IPS-NIHi7 (cell line): ENCODE results near the gene EHD3.

Experiments used
- DNase-seq: peaks from one replicate; pipeline ENCODE4 v3.0.0; 2012; ENCODE audit warnings: mixed read lengths; ENCODE audit errors: extremely low spot score

The EHD3 gene

DNA sequence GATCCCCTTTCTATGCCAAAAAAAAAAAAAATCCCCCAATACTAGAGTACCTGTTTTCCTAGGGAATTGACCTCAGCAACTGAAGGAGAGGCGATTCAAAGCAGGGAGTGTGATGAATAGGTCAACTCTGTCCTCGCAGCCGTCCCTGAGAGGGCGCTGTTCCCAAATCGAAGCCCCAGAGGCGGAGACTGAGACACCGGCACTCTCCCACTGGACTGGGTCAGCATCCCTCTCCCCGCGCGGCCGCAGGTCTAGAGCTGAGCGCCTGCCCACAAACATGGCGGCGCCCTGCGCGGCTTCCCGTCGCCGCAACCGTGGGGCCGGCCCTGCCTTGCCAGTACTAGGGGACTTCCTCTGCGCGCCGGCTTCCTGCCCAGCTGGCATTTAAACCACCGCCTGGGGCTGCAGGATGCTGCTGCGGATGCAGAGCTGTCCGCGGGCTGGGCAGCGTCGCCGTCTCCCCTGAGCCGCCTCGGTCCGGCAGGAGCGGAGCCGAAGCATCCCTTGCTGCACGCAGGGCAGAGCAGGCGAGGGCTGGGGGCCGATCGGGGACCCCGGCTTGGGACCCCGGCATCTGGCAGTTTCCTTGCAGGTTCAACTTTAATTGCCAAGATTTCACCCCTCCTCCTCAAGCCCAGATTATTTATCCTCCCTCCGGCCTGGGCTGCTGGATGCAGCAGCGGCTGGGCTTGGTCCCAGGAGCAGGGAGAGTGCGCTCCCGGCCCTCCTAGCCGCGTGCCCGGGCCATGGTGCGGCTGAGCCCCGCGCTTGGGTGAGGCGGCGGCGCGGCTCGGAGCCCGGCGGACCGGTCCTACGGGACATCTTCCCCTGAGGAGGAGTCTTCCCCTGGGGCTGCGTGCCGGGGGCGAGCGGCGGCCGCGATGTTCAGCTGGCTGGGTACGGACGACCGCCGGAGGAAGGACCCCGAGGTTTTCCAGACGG lies at the start of gene EHD3:
Gene EHD3 (plus strand): TSS at position 412 of the 942 bp plus-strand sequence. CDS start 470 bp downstream, at position 882.
- peak; percentile 96 for DNase-seq

GRCh38 chr2:31187166-31187565 lies 46.8 kb upstream of the EHD3 start:
- no peak for DNase-seq

DNA sequence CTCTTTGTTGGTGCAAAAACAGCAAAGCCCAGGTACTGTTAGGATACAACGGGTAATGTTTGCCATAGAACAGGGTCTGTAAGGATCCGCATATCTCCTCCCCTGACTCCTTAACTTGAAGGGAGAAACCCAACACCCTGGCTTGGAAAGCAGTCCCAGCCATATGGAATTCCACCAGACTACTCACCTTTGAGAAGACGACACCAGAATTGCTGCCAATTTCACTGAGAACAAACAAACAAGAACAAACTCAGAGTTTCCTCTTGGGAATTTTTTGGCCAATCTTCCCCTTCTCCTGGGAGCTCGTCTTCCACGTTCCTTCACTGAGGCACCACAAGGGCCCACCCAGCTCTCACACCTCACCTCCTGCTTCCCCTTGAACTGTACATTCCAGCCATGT lies 45.8 kb upstream of the EHD3 start:
- no peak for DNase-seq

DNA sequence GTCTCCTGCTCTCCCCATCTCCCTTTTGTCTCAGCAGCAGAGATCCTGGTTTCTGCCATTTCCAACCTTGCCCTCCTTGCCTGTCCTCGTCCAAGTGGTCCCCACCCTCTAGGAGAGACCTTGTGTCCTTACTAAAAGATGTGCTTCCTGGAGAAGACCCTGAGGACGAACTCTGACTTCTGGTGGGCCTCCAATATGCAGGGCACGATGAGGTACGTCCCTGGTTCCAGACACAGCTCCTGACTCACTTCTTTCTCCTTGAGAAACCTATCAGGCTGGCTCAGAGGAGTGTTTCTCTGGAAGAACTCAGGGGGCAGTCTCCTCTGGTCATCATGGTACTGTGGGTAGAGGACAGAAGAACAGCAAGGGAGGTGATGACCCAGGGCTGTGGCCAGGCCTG lies 44.8 kb upstream of the EHD3 start:
- DNase-seq, result no peak

DNA sequence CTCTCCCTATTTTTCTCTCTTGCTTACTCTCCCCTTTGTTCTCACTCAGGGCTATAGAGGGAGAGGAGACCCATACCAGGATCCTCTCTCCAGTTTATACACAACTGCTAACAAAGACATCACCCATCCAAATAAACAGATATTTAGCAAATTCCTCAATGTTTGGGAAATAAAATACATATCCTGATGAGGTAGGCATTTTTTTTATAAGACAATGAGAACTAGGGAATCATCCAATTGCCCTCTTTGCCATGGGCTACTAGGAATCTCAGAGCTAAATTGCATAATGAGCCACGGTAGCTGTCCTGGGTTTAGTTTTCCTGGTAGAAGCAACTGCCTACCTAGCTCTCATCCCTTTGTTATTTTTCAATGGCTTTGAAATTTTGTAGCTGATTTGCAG lies 43.8 kb upstream of the EHD3 start:
- DNase-seq, result no peak

- DNase-seq, result no peak
Observed at GRCh38 chr2:31191931-31192330, 42.0 kb upstream of the EHD3 start.

DNA sequence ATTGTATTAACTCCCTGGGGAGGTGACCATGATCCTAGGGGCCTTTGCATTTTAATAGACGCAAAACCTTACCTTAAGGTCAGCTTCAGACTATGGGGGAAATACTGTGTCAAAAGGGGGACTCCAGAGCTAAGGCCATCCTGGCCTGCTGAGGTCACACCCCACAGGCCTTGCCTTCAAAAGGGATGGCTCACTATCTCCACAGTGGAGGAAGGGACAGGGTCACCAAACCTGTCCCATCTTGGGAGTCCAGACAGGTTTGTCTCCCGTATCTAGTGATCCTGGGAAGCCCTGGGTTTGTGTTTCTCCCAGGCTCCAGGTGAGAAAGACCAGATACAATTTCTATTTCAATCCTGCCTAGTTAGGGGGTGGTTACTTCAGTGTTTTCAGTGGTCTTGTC lies 41.6 kb upstream of the EHD3 start:
- DNase-seq, result no peak

DNA sequence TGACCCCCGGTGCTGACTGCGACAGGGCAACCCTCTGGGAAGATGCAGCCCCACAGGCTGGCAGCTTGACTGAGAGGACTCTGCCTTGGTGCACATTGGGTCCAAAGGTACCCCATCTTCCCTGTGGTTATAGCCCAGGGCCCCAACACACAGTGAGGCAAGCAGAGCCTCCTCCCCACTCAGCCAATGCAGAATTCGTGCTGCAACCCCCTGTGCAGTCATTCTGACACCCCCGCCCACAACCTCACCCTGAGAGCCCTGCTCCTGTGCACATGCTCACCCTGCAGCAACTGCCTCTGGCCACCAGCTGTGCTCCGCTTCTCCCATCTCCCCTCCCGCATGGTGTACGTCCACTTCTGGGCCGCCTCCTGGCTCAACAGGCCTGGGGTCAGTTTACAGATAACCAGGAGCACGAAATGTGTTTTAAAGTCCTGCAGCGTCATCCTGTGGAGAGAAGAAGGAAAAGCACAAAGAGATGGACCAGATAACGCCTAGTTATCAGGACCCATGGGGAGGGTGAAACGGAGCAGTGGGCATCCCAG lies 41.0 kb upstream of the EHD3 start:
- peak; percentile 46 for DNase-seq

DNA sequence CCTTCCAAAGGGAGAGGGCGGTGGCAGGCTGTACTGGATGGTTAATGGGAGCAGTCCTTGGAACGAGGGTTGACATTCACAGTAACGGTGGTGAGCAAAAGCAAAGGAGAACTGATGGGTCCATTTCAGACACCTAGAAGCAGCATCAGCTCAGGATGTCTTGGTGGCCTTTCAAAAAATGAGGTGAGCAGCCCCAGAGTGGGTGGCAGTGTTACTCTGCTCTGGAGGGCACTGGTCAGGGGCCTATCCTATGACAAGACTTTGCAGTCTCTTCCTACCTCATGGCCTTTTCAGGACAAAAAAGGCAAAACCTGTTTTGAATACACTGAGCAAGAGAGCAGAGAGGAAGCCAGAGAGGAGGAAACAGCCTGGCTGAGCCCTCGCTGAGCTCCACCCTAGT lies 40.1 kb upstream of the EHD3 start:
- no peak for DNase-seq

- DNase-seq, result no peak
Observed at GRCh38 chr2:31196622-31197021, 37.3 kb upstream of the EHD3 start.

DNA sequence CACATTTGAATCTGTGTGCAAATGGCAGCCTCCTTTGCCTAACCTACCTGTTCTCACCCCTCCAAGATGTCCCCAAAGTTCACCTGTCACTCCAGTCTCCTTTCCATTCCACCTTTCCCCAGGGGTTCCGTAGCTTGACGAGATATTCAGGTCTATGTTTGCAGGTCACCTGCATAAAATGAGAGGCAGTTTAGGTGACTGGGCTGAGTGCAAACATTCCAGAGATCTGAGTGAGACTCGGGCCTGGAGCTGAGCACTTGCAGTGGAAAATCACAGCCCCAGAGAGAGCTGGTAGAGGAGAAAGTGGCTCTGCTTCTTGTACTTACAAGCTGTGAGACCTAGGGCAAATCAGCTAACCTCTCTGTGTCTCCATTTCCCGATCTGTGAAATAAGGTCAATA lies 36.8 kb upstream of the EHD3 start:
- DNase-seq, result no peak

DNA sequence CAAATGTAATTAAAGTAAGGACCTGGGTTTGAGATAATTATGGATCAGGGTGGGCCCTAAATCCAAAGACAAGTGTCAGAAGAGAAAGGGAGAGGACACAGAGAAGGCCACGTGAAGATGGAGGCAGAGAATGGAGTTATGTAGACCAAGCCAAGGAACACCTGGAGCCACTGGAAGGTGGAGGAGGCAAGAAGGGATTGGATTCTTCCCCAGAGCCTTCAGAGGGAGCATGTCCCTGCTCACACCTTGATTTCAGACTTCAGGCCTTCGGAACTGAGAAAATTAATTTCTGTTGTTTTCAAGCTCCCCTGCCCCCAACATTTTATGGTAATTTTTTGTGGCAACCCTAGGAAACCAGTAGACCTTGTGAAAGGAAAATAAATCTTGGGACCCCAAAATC lies 36.3 kb upstream of the EHD3 start:
- no peak for DNase-seq

DNA sequence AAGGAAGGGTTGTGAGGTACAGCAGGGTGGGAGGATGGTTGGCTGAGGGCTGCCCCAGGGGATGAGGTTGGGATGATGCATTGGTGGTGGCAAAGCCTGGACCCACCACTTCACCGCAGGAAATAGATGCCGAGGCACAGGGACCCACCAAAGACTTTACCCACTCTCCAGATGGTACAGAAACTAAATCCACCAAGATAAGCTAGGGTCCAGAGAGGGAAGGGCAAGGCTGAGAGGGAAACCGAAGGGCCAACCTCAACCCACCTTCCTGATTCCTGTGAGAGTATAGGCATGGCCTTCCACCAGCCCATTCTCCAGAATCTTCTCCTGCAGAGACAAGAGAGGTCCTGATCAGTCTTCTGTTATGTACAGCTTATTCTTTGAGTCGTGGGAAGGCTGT lies 34.7 kb upstream of the EHD3 start:
- no peak for DNase-seq

- no peak for DNase-seq
Observed at GRCh38 chr2:31200972-31201371, 33.0 kb upstream of the EHD3 start.

DNA sequence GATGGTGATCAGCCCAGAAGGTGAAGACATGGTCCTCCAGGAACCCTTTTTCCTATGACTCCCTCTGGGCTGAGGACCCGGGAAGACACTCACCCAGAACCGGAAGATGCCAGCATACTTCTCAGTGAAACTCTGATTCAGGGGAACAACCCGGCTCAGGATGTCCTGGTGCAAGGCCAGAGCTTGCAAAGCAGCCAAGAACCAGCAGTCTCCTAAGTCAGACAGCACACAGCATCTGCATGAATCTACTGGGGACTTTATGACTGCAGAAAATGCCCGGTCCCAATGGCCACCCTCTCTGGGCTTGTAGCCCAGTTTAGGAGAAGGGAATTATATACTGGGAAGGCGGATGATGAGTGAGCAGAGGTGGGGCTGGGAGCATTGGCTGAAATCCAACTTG lies 31.9 kb upstream of the EHD3 start:
- no peak for DNase-seq

- DNase-seq, result no peak
Observed at GRCh38 chr2:31202833-31203232, 31.1 kb upstream of the EHD3 start.

DNA sequence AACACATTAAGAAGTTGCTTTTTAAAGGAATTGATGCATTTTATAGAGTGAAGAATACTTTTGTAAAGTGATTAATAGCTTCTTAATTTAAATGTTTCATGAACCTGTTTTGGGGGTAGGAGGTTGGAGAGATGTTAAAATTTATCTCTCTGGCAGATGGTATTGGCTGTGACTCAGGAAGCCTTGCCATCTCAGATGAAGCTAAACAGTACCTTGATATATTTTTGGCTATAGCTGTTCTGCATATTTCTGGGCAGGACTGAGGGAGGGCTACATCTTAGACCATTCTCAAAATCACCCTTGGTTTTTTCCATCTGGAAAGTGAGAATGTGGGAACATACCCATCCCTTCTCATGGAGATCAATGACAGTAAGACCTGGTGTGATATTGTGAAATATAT lies 30.0 kb upstream of the EHD3 start:
- no peak for DNase-seq

DNA sequence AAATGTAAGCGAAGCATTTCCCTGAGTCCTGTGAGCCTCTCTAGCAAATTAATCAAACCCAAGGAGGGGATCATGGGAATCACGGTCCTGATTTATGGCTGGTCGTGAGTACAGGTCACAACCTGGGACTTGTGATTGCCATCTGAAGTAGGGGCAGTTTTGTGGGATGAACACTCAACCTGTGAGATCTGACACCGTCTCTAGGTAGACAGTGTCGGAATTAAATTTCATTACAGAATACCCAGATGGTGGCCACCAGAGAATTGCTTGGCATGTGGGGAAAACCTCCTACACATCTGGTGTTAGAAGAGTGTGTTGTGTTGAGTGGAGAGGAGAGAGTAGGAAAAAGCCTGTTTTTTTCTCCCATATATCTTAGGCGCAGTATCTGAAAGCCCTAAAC lies 29.2 kb upstream of the EHD3 start:
- no peak for DNase-seq

GRCh38 chr2:31205186-31205585 lies 28.8 kb upstream of the EHD3 start:
- DNase-seq, result no peak

DNA sequence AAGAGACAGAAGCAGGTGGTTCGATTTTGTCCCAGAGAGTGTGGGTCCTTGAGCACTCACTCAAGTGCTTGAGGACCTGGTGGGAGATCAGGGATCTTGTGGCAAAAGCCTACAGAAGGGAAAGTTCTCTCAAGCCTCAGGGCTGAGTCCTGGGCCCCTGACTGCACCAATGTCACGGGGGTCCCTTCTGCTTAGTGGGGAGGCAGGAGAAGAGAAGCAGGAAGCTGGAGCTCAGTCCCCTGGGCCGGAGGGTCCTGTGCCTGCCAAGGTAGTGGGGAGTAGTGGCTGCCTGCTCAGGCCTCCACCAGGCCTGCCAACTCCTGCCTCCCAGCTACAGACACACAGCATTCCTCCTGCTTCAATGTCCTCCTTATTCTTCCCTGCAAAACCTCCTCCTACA lies 28.3 kb upstream of the EHD3 start:
- no peak for DNase-seq

GRCh38 chr2:31207790-31208189 lies 26.2 kb upstream of the EHD3 start:
- peak; percentile 55 for DNase-seq

DNA sequence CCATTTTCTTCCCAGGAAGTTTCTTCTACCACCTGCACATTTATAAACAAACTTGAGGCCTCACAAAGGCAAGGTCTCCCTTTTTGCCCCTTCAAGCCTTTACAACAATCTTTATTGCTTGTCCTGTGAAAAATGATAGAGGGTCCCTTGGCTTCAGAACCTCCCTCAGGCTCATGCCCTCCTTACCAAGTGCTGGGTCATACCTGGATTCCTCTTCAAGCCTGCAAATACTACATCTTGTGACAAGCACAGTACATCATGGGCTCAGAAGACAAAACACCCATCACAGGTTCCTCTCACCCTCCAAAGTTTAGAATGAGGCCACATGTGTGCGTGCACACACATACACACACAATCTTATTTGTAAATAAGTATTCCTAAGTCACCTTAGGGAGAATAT lies 25.7 kb upstream of the EHD3 start:
- DNase-seq, result no peak
